OCI-LY7 (cell line): ENCODE results near the gene CFAP61.

Experiments
- CTCF ChIP-seq: fragments of 200-600 bp; sonication (generic); conservative IDR thresholded peaks from 2 replicates; pipeline ENCODE4 v1.5.1; 2014; ENCODE audit warnings: mild to moderate bottlenecking, antibody characterized with exemption, low read length, moderate library complexity, mixed read lengths
- EZH2phosphoT487 ChIP-seq: fragments of 200-600 bp; sonication (generic); IDR thresholded peaks from 2 replicates; pipeline ENCODE4 v1.6.1; 2018; ENCODE audit warnings: low read depth, borderline replicate concordance, mild to moderate bottlenecking, mixed run types, antibody characterized with exemption, low read length, moderate library complexity, mixed read lengths

GRCh38 chr20:20304942-20305341, 252.6 kb downstream of the CFAP61 start:
- TF ChIP-seq CTCF (no peak), EZH2phosphoT487 (no peak)
